NCI-H2107 treated with DMSO at 0.1 percent for 48 hours (cell line): ENCODE data around the gene SCML2.
"Not testable (repeated sequence)": the region's sequence is repeated elsewhere in the genome, so short reads cannot be mapped to it uniquely, and the experiment has no call there.

ENCODE experiments used
- DNase-seq: peaks from one replicate; lab custom pipeline; 2025; ENCODE audit not compliant: unreplicated experiment; lab: John Stamatoyannopoulos, UW

SCML2 gene

GRCh38 chrX:18354369-18355223 lies at the start of gene SCML2:
TSS of gene SCML2 (minus strand) at chrX:18354688. CDS start at chrX:18334071, 20,617 bp downstream.
- no peak for DNase-seq

- no peak for DNase-seq
Observed at GRCh38 chrX:18401848-18402213, 47.3 kb upstream of the SCML2 start.

GRCh38 chrX:18394477-18394876 lies 40.0 kb upstream of the SCML2 start:
- DNase-seq: no peak

- peak; percentile 57 for DNase-seq
Observed at GRCh38 chrX:18390941-18391538, 36.6 kb upstream of the SCML2 start.

GRCh38 chrX:18389966-18390365 lies 35.5 kb upstream of the SCML2 start:
- DNase-seq: no peak

GRCh38 chrX:18377796-18378195 lies 23.3 kb upstream of the SCML2 start:
- peak; percentile 85 for DNase-seq

DNA sequence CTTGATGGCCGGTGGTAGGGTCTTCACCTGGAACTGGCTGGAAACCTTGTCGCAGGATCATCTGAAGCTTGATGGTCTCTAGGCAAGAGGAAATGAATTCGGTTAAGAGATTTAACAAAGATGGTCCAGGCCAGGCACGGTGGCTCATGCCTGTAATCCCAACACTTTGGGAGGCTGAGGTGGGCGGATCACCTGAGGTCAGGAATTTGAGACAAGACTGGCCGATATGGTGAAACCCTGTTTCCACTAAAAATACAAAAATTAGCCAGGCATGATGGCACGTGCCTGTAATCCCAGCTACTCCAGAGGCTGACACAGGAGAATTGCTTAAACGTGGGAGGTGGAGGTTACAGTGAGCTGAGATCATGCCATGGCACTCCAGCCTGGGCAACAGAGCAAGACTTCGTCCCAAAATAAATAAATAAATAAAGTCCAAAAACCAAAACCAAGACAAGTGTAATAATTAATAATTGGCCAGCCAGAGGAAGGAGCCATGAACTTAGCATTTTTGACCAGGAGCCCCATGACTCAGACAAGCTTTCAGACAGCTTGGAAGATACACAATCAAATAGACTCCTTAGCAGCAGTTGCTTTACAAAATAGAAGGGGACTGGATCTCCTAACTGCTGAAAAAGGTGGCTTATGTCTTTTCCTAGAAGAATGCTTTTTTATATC lies 20.8 kb upstream of the SCML2 start:
- not testable (repeated sequence) for DNase-seq

- DNase-seq: not testable (repeated sequence)
Observed at GRCh38 chrX:18369096-18369495, 14.6 kb upstream of the SCML2 start.

- DNase-seq: no peak
Observed at GRCh38 chrX:18368402-18368801, 13.9 kb upstream of the SCML2 start.

DNA sequence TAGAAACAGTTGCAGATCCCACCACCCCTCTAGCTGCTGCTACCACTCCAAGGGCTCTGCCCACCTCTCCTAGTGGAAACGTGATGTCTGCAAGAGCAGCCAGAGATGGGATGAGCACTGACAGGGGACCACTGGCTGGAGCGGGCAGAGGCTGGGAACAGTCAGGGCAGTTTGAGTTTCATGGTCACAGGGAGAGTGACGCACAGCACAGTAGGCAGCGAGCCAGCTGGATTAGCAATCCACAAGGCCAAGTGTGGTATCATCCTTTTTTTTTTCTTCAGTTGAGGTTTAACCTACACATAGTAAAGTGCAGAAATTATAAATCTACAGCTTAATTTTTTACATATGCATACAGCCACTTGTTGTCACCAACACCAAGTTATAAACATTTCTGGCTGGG lies 6.4 kb upstream of the SCML2 start:
- no peak for DNase-seq

DNA sequence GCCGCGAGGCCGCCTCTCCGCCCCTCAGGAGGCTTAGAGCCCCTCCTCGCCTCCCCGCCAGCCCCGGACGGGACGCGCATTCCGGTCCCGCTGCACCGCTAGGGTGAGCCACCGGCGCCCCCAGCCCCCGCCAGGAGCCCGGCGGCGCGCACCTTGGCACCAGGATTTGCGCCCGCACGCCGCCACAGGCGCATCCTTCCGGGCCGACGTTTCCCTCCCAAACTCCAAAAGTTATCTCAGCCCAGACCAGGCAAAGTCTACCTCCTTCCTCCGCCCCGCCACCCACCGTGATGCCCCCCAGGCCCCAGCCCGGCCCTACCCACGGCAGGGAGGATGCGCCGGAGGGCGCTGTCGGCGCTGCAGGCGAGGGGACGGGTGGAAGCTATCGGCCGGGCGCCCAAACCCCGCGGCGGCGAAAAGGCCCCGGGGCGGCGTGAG lies 538 bp downstream of the SCML2 start:
- no peak for DNase-seq

GRCh38 chrX:18351784-18352183 lies 2.7 kb downstream of the SCML2 start:
- no peak for DNase-seq

- DNase-seq: peak; percentile 93
Observed at GRCh38 chrX:18348047-18348446, 6.4 kb downstream of the SCML2 start.

DNA sequence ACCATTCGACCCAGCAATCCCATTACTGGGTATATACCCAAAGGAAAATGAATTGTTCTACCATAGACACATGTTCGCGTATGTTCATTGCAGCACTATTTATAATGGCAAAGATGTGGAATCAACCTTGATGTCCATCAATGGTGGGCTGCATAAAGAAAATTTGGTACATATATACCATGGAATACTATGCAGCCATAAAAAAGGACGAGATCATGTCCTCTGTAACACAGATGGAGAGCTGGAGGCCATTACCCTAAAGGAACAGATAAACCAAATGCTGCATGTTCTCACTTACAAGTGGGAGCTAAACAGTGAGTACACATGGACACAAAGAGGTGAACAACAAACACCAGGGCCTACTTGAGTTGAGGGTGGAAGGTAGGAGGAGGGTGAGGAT lies 45.1 kb downstream of the SCML2 start:
- no peak for DNase-seq

DNA sequence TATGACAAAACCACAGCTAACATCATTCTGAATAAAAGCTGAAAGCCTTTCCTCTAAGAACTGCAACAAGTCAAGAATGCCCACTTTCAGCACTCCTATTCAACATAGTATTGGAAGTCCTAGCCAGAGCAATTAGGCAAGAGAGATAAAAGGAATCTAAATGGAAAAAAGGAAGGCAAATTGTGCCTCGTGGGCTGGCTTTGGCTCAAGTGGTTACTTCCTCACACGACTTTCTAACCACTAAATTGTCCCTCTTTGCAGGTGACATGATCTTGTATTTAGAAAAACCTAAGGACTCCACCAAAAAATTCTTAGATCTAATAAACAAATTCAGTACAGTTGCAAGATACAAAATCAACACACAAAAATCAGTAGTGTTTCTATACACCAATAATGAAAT lies 57.2 kb downstream of the SCML2 start:
- no peak for DNase-seq

- DNase-seq: no peak
Observed at GRCh38 chrX:18294893-18295292, 59.6 kb downstream of the SCML2 start.

- no peak for DNase-seq
Observed at GRCh38 chrX:18291006-18291545, 63.4 kb downstream of the SCML2 start.

GRCh38 chrX:18290200-18290599 lies 64.3 kb downstream of the SCML2 start:
- DNase-seq: no peak

DNA sequence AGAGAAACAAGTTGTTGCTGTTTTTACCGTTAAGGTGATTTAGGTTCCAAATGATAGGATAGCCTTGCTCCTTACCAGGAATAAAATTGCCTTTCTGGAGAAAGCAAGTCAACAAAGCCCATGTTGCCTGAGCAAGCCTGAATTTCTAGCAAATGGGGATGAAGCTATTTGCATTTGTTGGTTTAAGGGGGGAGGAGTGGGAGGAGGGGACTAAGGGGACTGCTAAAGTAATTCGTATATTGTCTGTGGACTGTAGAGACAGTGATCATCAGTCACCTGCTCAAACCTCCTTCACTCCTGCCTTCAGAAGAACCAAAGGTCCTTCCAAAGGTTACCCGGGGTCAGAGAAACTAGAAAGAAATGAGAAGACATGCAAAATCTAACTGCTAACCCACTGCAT lies 65.8 kb downstream of the SCML2 start:
- no peak for DNase-seq

DNA sequence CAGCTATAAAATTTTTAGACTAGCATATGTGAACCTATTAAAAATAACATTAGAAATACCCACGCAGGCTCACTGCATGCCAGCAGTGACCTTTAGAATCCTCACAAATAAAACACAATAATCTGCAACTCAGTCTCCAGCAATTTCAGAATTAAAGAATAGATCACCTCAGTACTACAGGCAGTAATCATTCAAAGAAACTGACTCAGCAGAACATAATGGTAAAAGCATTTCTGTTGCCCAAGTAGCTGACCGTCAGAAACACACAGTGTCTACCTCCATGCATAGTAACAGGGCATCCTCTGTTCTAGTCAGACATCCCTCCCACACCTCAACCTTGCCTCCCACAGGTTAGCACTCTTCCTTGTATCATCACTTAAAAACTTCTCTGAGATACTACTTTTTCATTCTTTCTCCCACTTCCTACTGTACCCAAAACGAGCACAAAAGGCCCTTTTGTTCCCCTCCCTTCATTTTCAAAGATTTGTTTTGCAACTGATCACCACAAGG lies 68.1 kb downstream of the SCML2 start:
- DNase-seq: no peak

DNA sequence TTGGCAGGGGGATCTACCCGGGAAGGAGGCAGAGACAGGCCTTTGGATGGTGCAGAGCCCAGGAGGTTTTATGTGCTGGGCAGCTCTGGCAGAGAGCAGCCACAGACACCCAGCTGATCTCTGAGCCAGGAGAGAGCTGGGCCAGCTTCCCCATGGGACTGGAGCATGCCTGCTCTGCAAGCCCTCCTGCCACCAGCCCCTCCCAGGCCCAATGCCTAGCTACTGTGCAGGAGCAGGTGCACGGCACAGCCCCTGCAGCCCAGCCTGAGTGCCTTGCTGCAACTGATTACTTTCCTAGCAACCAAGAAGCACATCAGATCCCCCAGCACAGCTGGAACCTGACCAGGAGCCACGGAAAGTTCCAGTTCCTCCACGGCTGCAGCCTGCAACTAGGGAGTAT lies 76.0 kb downstream of the SCML2 start:
- no peak for DNase-seq

DNA sequence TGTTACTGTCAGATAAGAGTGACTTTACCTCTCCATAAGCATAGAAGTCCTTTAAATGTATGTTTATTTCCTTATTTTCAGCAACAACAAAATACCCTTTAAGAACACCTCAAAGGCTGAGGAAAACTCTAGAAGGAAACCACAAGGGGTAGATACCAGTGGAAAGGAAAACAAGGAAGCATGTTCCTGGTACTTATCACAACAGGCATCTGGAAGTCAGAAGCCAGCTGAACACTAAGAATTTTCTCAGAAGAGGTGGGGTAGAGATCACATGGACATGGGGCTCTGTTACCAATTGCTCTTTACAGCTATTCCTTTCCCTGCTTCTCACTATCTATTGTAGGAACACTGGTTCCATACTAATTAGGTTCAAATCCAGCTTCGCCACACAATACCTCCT lies 82.3 kb downstream of the SCML2 start:
- no peak for DNase-seq
